ENCODE measurements around the gene ANKRD36C. TPM values are rescaled to one million over a fixed set of nuclear protein-coding genes. Genes with fewer than 3 reads are reported as not detected.
"Not testable (repeated sequence)": the region's sequence is repeated elsewhere in the genome, so short reads cannot be mapped to it uniquely, and the experiment has no call there.

ANKRD36C gene
- total and polyA plus RNA-seq, 2 experiments from 2014 or later, result 12.2 to 15.4 TPM

DNA sequence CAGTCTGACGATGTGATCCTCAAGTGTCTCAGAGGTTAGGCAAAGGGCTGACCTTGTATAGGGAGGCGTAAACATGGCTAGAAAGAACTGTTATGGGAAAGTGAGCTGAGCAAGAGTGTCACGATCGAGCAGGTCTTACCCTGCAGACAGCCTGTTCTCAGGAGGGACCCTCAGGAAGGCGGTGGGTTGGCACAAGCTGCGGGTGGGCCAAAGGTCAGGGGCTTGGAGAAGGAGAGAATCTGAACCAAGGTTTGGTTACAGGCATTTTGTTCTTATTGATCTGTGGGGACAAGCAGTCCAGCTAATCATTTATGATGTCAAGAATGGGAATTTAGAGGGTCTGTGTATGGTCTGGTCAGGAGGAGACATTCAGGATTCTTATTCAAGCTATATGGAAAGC is 16.4 kb upstream of the ANKRD36C start:
- not testable (repeated sequence) for H3K27ac ChIP-seq; H4K20me1 ChIP-seq (ENCODE audit: insufficient read depth); H3K9me3 ChIP-seq (ENCODE audit: low read depth); H3K79me2 ChIP-seq (ENCODE audit: insufficient read depth); H3K4me3 ChIP-seq; H2AFZ ChIP-seq; H3K9me2 ChIP-seq (ENCODE audit: insufficient read depth); DNase-seq; H3K9ac ChIP-seq; H3K4me2 ChIP-seq (ENCODE audit: unreplicated experiment); H3K36me3 ChIP-seq (ENCODE audit: low read depth); H3K4me1 ChIP-seq (ENCODE audit: insufficient read depth); H3F3A ChIP-seq (ENCODE audit: insufficient read depth)
- in situ Hi-C loops (cut with MboI), result loop anchor here (25.0 kb wide), 2 partner anchors 254 to 504 kb away; partner anchors contain the start of genes CIAO1, NEURL3 and TMEM127
- WGBS, 2 experiments (ENCODE audit: low coverage in 1 of 2, low lambda C conversion rate in 2 of 2, missing lambda C conversion rate in 2 of 2), result 41 to 43% methylated on average over 6 of the region's 6 CpGs
- H3K27me3 ChIP-seq (replicated peaks; ENCODE audit: insufficient read depth), result peaks cover 11% of the 10 kb centered on the region

DNA sequence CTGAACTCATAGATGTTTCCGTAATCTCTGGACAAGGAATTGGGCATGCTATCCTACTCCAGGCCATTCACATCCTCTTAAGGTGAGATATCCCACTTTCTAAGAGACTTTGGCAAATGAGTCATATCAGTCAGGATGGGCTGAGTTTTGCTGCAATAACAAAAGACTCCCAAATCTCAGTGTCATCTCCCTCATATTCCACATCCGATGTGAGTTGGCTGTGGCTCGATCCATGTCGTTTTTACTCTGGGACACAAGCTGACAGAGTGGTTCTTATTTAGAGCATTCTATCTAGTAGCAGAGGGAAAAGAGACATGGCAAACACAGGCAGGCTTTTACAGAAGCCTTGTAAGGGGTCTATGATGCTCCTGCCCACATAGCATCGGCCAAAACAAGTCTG is 14.6 kb upstream of the ANKRD36C start:
- not testable (repeated sequence) for H4K20me1 ChIP-seq (ENCODE audit: insufficient read depth); H3K79me2 ChIP-seq (ENCODE audit: insufficient read depth); H3K9me2 ChIP-seq (ENCODE audit: insufficient read depth); H3K4me3 ChIP-seq; H3K36me3 ChIP-seq (ENCODE audit: low read depth); H2AFZ ChIP-seq; H3K27ac ChIP-seq; DNase-seq; H3K4me2 ChIP-seq (ENCODE audit: unreplicated experiment); H3K9ac ChIP-seq; H3K4me1 ChIP-seq (ENCODE audit: insufficient read depth); H3K9me3 ChIP-seq (ENCODE audit: low read depth); H3F3A ChIP-seq (ENCODE audit: insufficient read depth)
- peaks cover 11% of the 10 kb centered on the region for H3K27me3 ChIP-seq (replicated peaks; ENCODE audit: insufficient read depth)
- in situ Hi-C loops (cut with MboI), result loop anchor here (25.0 kb wide), 2 partner anchors 256 to 506 kb away; partner anchors contain the start of genes CIAO1, NEURL3 and TMEM127
- 62 to 63% methylated on average over 5 of the region's 5 CpGs for WGBS, 2 experiments (ENCODE audit: low coverage in 1 of 2, low lambda C conversion rate in 2 of 2, missing lambda C conversion rate in 2 of 2)

DNA sequence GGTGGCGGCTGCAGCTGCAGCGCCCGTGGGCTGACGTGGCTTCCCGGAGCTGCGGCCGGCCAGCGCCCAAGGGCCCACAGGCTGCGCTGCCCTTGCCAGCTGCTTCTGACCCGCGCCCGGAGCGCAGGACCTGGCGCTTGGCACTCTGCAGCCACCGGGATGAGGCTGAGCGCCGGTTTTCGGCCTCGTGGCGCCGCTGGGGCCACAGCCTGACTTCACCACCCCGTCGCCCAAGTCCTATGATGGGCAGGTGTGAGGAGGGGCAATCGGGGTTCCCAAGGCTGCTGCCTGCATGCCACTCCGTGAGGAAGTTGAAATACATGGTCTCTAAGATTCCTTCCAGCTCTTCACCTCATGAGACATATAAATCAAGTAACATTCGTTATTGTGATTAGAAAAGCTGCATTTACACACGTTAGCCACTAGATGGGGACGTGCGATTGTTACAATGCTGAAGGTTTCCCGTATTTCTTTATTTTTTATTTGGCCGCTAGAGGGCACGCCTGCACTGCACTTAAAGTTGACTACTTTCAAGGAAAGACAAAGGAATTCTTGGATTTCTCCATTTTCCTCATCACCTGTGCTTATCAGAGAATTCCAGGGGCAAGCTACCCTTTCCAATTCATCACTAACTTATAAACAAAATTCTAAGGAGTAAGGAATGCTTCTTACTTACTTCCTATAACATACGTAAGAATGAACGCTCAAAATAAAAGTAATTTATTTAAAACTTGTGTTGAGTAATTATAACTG is 1.1 kb upstream of the ANKRD36C start:
- Histone ChIP-seq H3K79me2 (ENCODE audit: insufficient read depth) (peaks cover 18% of the 10 kb centered on the region), H2AFZ (peak overlapping the region; percentile 97), H3K4me2 (ENCODE audit: unreplicated experiment) (peak overlapping the region; percentile 97), H3K4me3 (peak overlapping the region; percentile 85), H3K27ac (peak overlapping the region; percentile 84), H3K9ac (peak overlapping the region; percentile 91)
- 4 to 5% methylated on average over 31 to 33 of the region's 34 CpGs for WGBS, 2 experiments (ENCODE audit: low coverage in 1 of 2, low lambda C conversion rate in 2 of 2, missing lambda C conversion rate in 2 of 2)
- H3K36me3 ChIP-seq (ENCODE audit: low read depth); in situ Hi-C loops (cut with MboI); H3F3A ChIP-seq (ENCODE audit: insufficient read depth); H3K9me3 ChIP-seq (ENCODE audit: low read depth); H3K27me3 ChIP-seq (replicated peaks; ENCODE audit: insufficient read depth); H3K4me1 ChIP-seq (ENCODE audit: insufficient read depth); H3K9me2 ChIP-seq (ENCODE audit: insufficient read depth); H4K20me1 ChIP-seq (ENCODE audit: insufficient read depth): not testable (repeated sequence)
- peak; percentile 53 for DNase-seq

DNA sequence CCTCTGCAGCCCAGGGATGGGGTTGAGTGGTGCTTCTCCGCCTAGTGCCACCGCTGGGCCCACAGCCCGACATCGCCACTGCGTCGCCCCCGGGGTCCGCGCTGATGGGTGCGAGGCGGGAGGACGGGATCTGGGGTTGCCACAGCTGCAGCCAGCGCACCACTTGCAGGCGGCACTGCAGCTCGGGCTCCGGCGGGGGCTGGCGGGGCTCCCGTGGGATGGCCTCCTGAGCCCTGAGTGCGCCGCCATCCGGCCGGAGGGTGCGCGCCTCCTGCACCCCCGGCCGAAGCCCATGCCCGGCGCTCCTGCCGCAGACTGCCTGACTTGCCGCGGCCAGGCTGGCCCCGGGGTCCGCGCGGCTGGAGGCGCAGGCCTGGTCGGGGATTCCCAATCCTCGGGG is 478 bp upstream of the ANKRD36C start:
- H3K9me3 ChIP-seq (ENCODE audit: low read depth); H3F3A ChIP-seq (ENCODE audit: insufficient read depth); H4K20me1 ChIP-seq (ENCODE audit: insufficient read depth); H3K27me3 ChIP-seq (replicated peaks; ENCODE audit: insufficient read depth); in situ Hi-C loops (cut with MboI); H3K9me2 ChIP-seq (ENCODE audit: insufficient read depth); H3K36me3 ChIP-seq (ENCODE audit: low read depth); DNase-seq; H3K4me1 ChIP-seq (ENCODE audit: insufficient read depth): not testable (repeated sequence)
- Histone ChIP-seq H3K79me2 (ENCODE audit: insufficient read depth) (peaks cover 18% of the 10 kb centered on the region), H2AFZ (peak overlapping the region; percentile 97), H3K4me3 (peak overlapping the region; percentile 85), H3K27ac (peak overlapping the region; percentile 84), H3K4me2 (ENCODE audit: unreplicated experiment) (peak overlapping the region; percentile 97), H3K9ac (peak overlapping the region; percentile 91)
- 0% methylated on average over 3 of the region's 39 CpGs; no CpG with 5 or more reads in 1 of the 2 experiments for WGBS, 2 experiments (ENCODE audit: low coverage in 1 of 2, low lambda C conversion rate in 2 of 2, missing lambda C conversion rate in 2 of 2)

DNA sequence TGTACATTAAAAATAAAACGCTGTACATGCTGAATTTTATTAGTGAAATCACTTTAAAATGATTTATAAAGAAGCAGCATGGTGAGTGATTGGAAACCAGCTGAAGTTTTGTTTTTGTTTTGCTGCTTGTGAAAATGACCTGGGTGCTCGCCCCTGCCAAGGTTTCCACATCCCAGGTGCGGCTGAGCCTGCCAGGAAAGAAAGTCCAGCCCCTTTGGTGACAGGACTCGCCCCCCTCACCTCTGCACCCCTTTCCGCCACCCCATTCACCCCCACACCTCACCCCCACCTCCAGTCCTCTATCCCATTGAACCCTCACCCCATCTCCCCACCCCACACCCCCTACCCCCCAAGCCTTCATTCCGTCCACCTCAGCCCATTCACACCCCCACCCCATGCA is 740 bp downstream of the ANKRD36C start:
- H3K27ac ChIP-seq; H2AFZ ChIP-seq; DNase-seq; in situ Hi-C loops (cut with MboI); H3F3A ChIP-seq (ENCODE audit: insufficient read depth); H4K20me1 ChIP-seq (ENCODE audit: insufficient read depth); H3K36me3 ChIP-seq (ENCODE audit: low read depth); H3K27me3 ChIP-seq (replicated peaks; ENCODE audit: insufficient read depth); H3K9me2 ChIP-seq (ENCODE audit: insufficient read depth); H3K9me3 ChIP-seq (ENCODE audit: low read depth); H3K4me1 ChIP-seq (ENCODE audit: insufficient read depth): not testable (repeated sequence)
- WGBS, 2 experiments (ENCODE audit: low coverage in 1 of 2, low lambda C conversion rate in 2 of 2, missing lambda C conversion rate in 2 of 2), result 0 to 1% methylated on average over 1 to 6 of the region's 6 CpGs
- Histone ChIP-seq H3K4me2 (ENCODE audit: unreplicated experiment) (peak overlapping the region; percentile 83), H3K4me3 (peak overlapping the region; percentile 68), H3K79me2 (ENCODE audit: insufficient read depth) (peaks cover 18% of the 10 kb centered on the region), H3K9ac (peak overlapping the region; percentile 56)

DNA sequence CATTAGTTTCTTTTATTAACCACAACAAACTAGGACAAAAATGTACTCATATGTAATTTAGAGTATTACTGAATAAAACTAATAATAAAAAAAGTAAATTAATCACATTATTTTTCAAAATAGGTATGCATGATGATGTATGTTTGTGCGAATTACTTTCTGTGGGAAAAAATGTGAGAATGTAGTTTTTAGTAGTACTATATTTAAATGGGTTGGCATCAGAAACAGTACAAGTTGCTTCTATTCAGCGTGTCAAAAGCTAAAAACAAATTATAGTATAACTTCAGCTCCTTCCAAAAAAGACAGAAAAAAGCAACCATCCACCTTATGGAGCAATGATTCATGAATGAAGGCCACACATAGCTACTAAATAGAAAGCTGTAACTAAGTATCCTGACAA is 40.0 kb downstream of the ANKRD36C start:
- H3K9ac ChIP-seq; H3K36me3 ChIP-seq (ENCODE audit: low read depth); H4K20me1 ChIP-seq (ENCODE audit: insufficient read depth); H2AFZ ChIP-seq; H3K27ac ChIP-seq; in situ Hi-C loops (cut with MboI); H3K4me3 ChIP-seq; H3K27me3 ChIP-seq (replicated peaks; ENCODE audit: insufficient read depth); DNase-seq; H3F3A ChIP-seq (ENCODE audit: insufficient read depth); H3K9me3 ChIP-seq (ENCODE audit: low read depth); H3K4me2 ChIP-seq (ENCODE audit: unreplicated experiment); H3K79me2 ChIP-seq (ENCODE audit: insufficient read depth); H3K4me1 ChIP-seq (ENCODE audit: insufficient read depth); H3K9me2 ChIP-seq (ENCODE audit: insufficient read depth): not testable (repeated sequence)
- 42 to 50% methylated on average over 2 of the region's 2 CpGs for WGBS, 2 experiments (ENCODE audit: low coverage in 1 of 2, low lambda C conversion rate in 2 of 2, missing lambda C conversion rate in 2 of 2)

DNA sequence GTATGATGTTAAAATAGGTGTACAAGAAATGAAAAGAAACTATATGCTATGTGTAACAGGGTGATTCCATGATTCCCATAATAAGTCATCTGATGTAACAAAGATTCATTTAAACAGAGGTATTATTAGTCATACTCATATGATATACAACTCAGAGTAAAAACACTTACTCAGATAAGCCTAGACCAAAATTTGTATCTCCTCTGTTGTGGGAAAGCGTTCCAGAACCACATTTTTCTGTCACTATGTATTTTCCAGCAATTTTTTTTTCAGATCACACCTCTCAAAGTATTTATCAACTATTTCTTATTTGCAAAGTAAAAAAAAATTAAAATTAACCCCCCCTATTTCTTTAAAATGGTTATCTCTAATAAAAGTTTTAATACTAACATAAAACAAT is 43.6 kb downstream of the ANKRD36C start:
- H3K9ac ChIP-seq; H3K4me2 ChIP-seq (ENCODE audit: unreplicated experiment); H3K4me1 ChIP-seq (ENCODE audit: insufficient read depth); H4K20me1 ChIP-seq (ENCODE audit: insufficient read depth); H3K27ac ChIP-seq; H3K36me3 ChIP-seq (ENCODE audit: low read depth); H2AFZ ChIP-seq; H3K79me2 ChIP-seq (ENCODE audit: insufficient read depth); in situ Hi-C loops (cut with MboI); H3K9me2 ChIP-seq (ENCODE audit: insufficient read depth); H3K9me3 ChIP-seq (ENCODE audit: low read depth); H3K27me3 ChIP-seq (replicated peaks; ENCODE audit: insufficient read depth); H3F3A ChIP-seq (ENCODE audit: insufficient read depth); H3K4me3 ChIP-seq: not testable (repeated sequence)
- DNase-seq, result peak; percentile 0
- WGBS, 2 experiments (ENCODE audit: low coverage in 1 of 2, low lambda C conversion rate in 2 of 2, missing lambda C conversion rate in 2 of 2), result 92 to 97% methylated on average over 1 of the region's 1 CpG
